ENCODE measurements around the gene SASH1.

DNA sequence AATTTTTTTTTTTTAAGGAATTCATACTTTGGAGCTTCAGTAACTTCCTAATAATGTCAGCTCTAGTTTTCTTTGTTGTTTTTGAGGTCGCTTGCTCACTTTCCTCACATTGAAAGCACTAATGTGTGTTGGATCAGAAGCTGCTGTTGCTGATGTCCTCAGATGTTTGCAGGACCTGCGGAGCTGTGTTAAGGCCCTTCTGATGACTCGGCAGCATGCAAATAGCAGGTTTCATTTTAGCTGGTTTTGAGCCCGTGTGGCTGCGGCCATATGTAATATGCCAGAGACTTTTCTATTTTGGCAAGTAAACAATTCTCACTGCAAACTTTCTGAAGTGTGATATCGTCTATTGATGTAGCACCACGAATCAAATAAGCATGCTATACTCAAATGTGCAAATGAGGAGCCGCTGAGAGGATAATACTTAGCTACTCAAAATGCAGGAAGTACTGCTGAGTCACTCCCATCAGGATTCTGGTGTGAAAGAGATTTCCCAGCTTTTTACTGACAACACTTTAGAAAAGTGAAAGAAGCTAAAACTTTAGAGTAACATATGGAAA lies 187.8 kb downstream of the SASH1 start:
- TF ChIP-seq, protein P1, sequence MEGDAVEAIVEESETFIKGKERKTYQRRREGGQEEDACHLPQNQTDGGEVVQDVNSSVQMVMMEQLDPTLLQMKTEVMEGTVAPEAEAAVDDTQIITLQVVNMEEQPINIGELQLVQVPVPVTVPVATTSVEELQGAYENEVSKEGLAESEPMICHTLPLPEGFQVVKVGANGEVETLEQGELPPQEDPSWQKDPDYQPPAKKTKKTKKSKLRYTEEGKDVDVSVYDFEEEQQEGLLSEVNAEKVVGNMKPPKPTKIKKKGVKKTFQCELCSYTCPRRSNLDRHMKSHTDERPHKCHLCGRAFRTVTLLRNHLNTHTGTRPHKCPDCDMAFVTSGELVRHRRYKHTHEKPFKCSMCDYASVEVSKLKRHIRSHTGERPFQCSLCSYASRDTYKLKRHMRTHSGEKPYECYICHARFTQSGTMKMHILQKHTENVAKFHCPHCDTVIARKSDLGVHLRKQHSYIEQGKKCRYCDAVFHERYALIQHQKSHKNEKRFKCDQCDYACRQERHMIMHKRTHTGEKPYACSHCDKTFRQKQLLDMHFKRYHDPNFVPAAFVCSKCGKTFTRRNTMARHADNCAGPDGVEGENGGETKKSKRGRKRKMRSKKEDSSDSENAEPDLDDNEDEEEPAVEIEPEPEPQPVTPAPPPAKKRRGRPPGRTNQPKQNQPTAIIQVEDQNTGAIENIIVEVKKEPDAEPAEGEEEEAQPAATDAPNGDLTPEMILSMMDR (IDR thresholded peaks at IDR 0.05), result no peak
- no peak for TF ChIP-seq POLR2A (IDR thresholded peaks at IDR 0.05)

All from esophagus squamous epithelium (tissue), 4 donors.